ENCODE data around the gene DDX41.

DDX41 gene

DNA sequence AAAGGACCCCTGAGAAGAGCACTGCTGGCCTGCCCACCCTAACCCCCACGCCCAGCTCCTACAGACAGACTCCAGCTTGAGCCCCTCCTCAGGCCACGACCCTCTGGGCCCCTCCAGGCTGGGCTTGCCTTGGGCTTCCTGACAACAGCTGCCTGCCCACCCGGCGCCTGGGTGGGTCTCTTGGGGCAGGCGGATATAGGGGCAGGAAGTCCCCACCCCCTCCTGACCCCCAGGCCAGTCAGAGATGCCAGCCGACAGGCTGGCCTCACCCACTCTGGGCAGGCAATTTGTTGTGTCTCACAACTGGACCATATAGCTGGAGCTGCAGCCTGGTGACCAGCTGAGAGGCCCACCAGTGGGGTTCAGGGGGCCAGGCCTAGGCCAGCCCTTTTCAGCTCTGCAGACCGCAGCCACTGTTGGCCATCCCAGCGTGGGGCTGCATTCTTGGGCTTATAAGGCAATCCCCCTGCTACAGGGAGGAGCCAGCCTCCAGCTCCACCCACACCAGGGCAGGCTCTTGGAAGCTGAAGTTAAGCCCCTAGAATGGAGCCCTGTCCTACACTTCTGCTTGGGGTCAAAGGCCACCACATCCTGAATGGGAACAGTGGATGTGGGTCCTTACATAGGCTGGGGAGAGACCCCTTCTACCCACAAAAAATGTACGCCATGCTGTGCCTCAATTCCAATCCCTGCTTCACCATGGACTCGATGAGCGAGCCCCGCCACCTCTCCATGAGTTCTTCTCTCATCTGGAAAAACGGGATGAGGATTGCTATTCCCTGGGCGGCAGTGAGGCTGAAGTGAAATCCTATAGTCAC is 21.3 kb downstream of the DDX41 start:
- peaks cover 3% of the 10 kb centered on the region for H3K36me3 Mint-ChIP-seq (ENCODE audit: insufficient read depth)
- DNase-seq, result no peak
- ATAC-seq (replicated peaks), result no peak
- H3K4me1 Mint-ChIP-seq (ENCODE audit: low read depth in 2 of 2), result peaks cover 22 to 25% of the 10 kb centered on the region in 2 donors
- no peaks in the 10 kb centered on the region for H3K27me3 Mint-ChIP-seq
- no peaks in the 10 kb centered on the region for H3K9me3 Mint-ChIP-seq
- peak overlapping the region; percentile 78 to 83 for H3K4me3 Mint-ChIP-seq
- H3K27ac Mint-ChIP-seq, result no peak overlapping the region

- Mint-ChIP-seq H3K4me1 (ENCODE audit: low read depth in 2 of 2) (peaks cover 22 to 25% of the 10 kb centered on the region in 2 donors), H3K36me3 (ENCODE audit: insufficient read depth) (peaks cover 3% of the 10 kb centered on the region), H3K27me3 (no peaks in the 10 kb centered on the region), H3K4me3 (no peak overlapping the region), H3K9me3 (no peaks in the 10 kb centered on the region), H3K27ac (peak overlapping the region in 1 of 2 donors; percentile 15)
- ATAC-seq (replicated peaks) (no peak), DNase-seq (no peak)
These were observed 22.2 kb downstream of the DDX41 start for GRCh38 chr5:177494346-177495195.

DNA sequence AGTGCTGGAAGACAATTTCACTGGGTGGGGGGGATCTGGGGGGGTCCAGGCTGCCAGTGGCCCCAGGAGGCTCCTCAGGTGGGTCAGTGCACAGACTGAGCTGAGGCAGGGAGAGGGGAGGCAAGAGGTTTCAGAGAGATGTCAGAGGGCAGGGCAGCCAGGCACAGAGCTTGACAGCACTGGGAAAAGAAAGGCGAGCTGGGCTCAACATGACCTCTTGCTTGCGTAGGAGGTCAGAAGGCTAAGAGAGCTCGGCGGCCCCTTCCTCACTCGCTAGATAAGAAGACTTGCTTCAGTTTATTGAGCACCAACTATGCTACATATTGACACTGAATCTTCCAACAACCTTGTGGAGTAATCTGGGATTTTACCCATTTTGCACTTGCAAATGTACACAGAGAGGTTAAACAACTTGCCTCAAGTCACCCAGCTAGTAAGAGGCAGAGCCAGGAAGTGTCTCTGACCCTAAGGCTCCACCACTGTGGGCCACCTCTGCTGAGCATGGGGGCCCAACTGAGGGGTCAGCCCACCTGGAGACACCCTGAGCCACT is 22.9 kb downstream of the DDX41 start:
- H3K27ac Mint-ChIP-seq, result peak overlapping the region in 1 of 2 donors; percentile 15
- peaks cover 22 to 24% of the 10 kb centered on the region in 2 donors for H3K4me1 Mint-ChIP-seq (ENCODE audit: low read depth in 2 of 2)
- ATAC-seq (replicated peaks), result no peak
- H3K9me3 Mint-ChIP-seq, result no peaks in the 10 kb centered on the region
- no peak overlapping the region for H3K4me3 Mint-ChIP-seq
- no peak for DNase-seq
- peaks cover 3% of the 10 kb centered on the region for H3K36me3 Mint-ChIP-seq (ENCODE audit: insufficient read depth)
- H3K27me3 Mint-ChIP-seq, result no peaks in the 10 kb centered on the region

- no peak for DNase-seq
- peaks cover 3% of the 10 kb centered on the region for H3K36me3 Mint-ChIP-seq (ENCODE audit: insufficient read depth)
- no peaks in the 10 kb centered on the region for H3K27me3 Mint-ChIP-seq
- peak overlapping the region in 1 of 2 donors; percentile 25 for H3K27ac Mint-ChIP-seq
- no peak overlapping the region for H3K4me3 Mint-ChIP-seq
- H3K4me1 Mint-ChIP-seq (ENCODE audit: low read depth in 2 of 2), result peaks cover 14 to 16% of the 10 kb centered on the region in 2 donors
- no peaks in the 10 kb centered on the region for H3K9me3 Mint-ChIP-seq
- ATAC-seq (replicated peaks), result no peak
These were observed 23.9 kb downstream of the DDX41 start for GRCh38 chr5:177492841-177493240.

- no peak for ATAC-seq (replicated peaks)
- no peak overlapping the region for H3K27ac Mint-ChIP-seq
- no peaks in the 10 kb centered on the region for H3K27me3 Mint-ChIP-seq
- no peaks in the 10 kb centered on the region for H3K9me3 Mint-ChIP-seq
- peaks cover 13 to 16% of the 10 kb centered on the region in 2 donors for H3K4me1 Mint-ChIP-seq (ENCODE audit: low read depth in 2 of 2)
- peaks cover 3% of the 10 kb centered on the region for H3K36me3 Mint-ChIP-seq (ENCODE audit: insufficient read depth)
- no peak for DNase-seq
- H3K4me3 Mint-ChIP-seq, result no peak overlapping the region
These were observed 24.6 kb downstream of the DDX41 start for GRCh38 chr5:177491983-177492746.

- peaks cover 3% of the 10 kb centered on the region for H3K36me3 Mint-ChIP-seq (ENCODE audit: insufficient read depth)
- H3K4me3 Mint-ChIP-seq, result no peak overlapping the region
- DNase-seq, result no peak
- no peaks in the 10 kb centered on the region for H3K27me3 Mint-ChIP-seq
- H3K27ac Mint-ChIP-seq, result no peak overlapping the region
- H3K9me3 Mint-ChIP-seq, result no peaks in the 10 kb centered on the region
- ATAC-seq (replicated peaks), result peak; percentile 40
- peaks cover 13 to 16% of the 10 kb centered on the region in 2 donors for H3K4me1 Mint-ChIP-seq (ENCODE audit: low read depth in 2 of 2)
These were observed 25.3 kb downstream of the DDX41 start for GRCh38 chr5:177491429-177491945.

- no peaks in the 10 kb centered on the region for H3K9me3 Mint-ChIP-seq
- H3K4me3 Mint-ChIP-seq, result no peak overlapping the region
- no peaks in the 10 kb centered on the region for H3K27me3 Mint-ChIP-seq
- ATAC-seq (replicated peaks) (no peak), DNase-seq (no peak)
- H3K27ac Mint-ChIP-seq, result no peak overlapping the region
- H3K36me3 Mint-ChIP-seq (ENCODE audit: insufficient read depth), result peaks cover 3% of the 10 kb centered on the region
- peaks cover 9 to 11% of the 10 kb centered on the region in 2 donors for H3K4me1 Mint-ChIP-seq (ENCODE audit: low read depth in 2 of 2)
These were observed 25.8 kb downstream of the DDX41 start for GRCh38 chr5:177490992-177491391.

DNA sequence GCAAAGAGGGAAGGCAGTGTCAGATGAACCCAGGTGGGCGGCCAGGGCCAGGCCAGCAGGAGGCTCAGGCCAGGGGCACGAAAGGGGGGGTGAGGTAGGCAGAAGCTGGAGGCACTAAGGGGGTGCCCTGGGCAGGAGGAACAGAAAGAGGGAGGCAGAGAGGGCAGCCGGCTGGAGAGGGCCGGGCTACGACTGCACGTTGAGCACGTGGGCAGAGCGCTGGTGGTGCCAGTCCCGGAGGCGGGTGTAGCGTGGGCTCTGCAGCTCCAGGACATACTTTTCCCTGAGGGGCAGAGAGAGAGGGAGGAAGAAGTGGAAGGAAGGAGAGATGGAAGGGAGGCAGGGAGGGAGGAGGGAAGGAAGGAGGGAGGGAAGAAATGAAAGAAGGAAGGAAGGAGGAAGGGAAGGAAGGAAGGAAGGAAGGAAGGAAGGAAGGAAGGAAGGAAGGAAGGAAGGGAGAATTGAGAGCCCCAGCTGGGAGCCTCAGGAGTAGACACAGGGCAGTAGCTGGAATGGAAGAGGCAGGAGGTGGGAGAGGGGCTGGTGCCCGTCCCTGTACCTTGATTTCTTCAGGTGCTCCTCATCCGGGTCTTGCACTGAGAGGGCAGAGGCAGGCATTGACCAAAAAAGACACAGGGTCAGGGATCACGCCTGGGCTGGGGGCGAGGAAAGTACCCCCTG is 26.3 kb downstream of the DDX41 start:
- DNase-seq, result no peak

GRCh38 chr5:177489119-177489716 is 27.5 kb downstream of the DDX41 start:
- Mint-ChIP-seq H3K4me3 (no peak overlapping the region), H3K36me3 (ENCODE audit: insufficient read depth) (peaks cover 3% of the 10 kb centered on the region), H3K27me3 (no peaks in the 10 kb centered on the region), H3K4me1 (ENCODE audit: low read depth in 2 of 2) (peaks cover 6 to 8% of the 10 kb centered on the region in 2 donors), H3K27ac (no peak overlapping the region), H3K9me3 (no peaks in the 10 kb centered on the region)
- DNase-seq (no peak), ATAC-seq (replicated peaks) (no peak)

More for the DNA sequence above, 26.3 kb downstream of the DDX41 start:
- Mint-ChIP-seq H3K27me3 (no peaks in the 10 kb centered on the region), H3K27ac (no peak overlapping the region), H3K4me3 (no peak overlapping the region), H3K4me1 (ENCODE audit: low read depth in 2 of 2) (peaks cover 8 to 9% of the 10 kb centered on the region in 2 donors), H3K36me3 (ENCODE audit: insufficient read depth) (peaks cover 3% of the 10 kb centered on the region), H3K9me3 (no peaks in the 10 kb centered on the region)
- ATAC-seq (replicated peaks), result no peak

GRCh38 chr5:177487975-177488374 is 28.8 kb downstream of the DDX41 start:
- Mint-ChIP-seq H3K4me3 (no peak overlapping the region), H3K4me1 (ENCODE audit: low read depth in 2 of 2) (peaks cover 3 to 5% of the 10 kb centered on the region in 2 donors), H3K27me3 (no peaks in the 10 kb centered on the region), H3K36me3 (ENCODE audit: insufficient read depth) (no peaks in the 10 kb centered on the region), H3K27ac (no peak overlapping the region), H3K9me3 (no peaks in the 10 kb centered on the region)
- DNase-seq, result no peak
- ATAC-seq (replicated peaks), result no peak

DNA sequence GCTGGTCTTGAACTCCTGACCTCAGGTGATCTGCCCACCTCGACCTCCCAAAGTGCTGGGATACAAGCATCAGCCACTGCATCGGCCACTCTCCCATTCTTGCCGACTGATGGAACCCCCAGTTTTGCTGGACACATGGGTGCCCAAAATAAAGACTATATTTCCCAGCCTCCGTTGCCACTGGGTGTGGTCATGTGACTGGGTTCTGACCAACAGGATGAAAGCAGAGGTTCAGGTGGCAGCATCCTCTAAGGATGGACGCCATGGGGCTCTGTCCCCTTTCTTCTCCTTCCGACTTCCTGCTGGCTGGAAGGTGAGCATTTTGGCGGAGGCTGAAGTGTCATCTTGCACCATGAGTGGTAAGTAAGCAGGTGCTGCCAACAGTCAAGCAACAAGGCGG is 29.6 kb downstream of the DDX41 start:
- H3K4me1 Mint-ChIP-seq (ENCODE audit: low read depth in 2 of 2), result no peaks in the 10 kb centered on the region
- no peaks in the 10 kb centered on the region for H3K27me3 Mint-ChIP-seq
- no peak for ATAC-seq (replicated peaks)
- H3K9me3 Mint-ChIP-seq, result no peaks in the 10 kb centered on the region
- H3K4me3 Mint-ChIP-seq, result no peak overlapping the region
- no peak for DNase-seq
- no peaks in the 10 kb centered on the region for H3K36me3 Mint-ChIP-seq (ENCODE audit: insufficient read depth)
- no peak overlapping the region for H3K27ac Mint-ChIP-seq

DNA sequence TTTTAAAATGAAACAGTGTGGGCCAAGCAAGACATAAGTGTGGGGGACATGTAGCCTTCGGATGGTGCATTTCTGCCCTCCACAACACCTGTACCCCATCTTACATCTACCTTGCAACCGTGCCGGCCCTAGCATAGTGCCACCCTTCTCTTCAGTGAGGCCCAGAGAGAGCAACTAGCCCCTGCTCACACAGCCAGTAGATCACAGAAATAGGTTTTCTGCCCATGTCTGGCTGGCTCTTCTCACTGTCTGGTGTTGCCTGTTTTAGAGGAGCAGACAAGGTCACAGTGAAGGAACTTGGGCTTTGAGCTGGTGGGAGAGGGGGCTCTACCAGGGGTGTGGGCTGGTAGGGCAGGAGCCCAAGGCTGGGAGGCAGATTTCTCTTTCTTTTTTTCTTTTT is 30.5 kb downstream of the DDX41 start:
- Mint-ChIP-seq H3K27me3 (no peaks in the 10 kb centered on the region), H3K4me3 (no peak overlapping the region), H3K36me3 (ENCODE audit: insufficient read depth) (no peaks in the 10 kb centered on the region), H3K27ac (no peak overlapping the region), H3K9me3 (no peaks in the 10 kb centered on the region), H3K4me1 (ENCODE audit: low read depth in 2 of 2) (no peaks in the 10 kb centered on the region)
- DNase-seq, result no peak
- no peak for ATAC-seq (replicated peaks)
